Epithelial cell of esophagus (primary cell): ENCODE measurements around the gene PDLIM7.
"Not testable (repeated sequence)": the region's sequence is repeated elsewhere in the genome, so short reads cannot be mapped to it uniquely, and the experiment has no call there.

ENCODE experiments used
- DNase-seq: peaks from one replicate; pipeline ENCODE4 v3.0.0; 2010; ENCODE audit warnings: low read depth
- H3K4me3 ChIP-seq: 2 replicates; pipeline ENCODE4 v1.5.1; 2011; ENCODE audit warnings: mild to moderate bottlenecking, low read length, control low read depth
- CTCF ChIP-seq: IDR thresholded peaks from 2 replicates; pipeline ENCODE4 v1.5.1; 2011; ENCODE audit warnings: low read depth, mild to moderate bottlenecking, low read length, control low read depth, inconsistent platforms; ENCODE audit not compliant: insufficient read depth; ENCODE audit errors: missing control alignments

PDLIM7 gene

GRCh38 chr5:177490311-177490991 is 7.0 kb downstream of the PDLIM7 start:
- no peak for TF ChIP-seq CTCF
- no peak overlapping the region for H3K4me3 ChIP-seq
- DNase-seq: no peak

- no peak for DNase-seq
- no peak for TF ChIP-seq CTCF
- H3K4me3 ChIP-seq: no peak overlapping the region
Measured at GRCh38 chr5:177489119-177489716, 8.2 kb downstream of the PDLIM7 start.

GRCh38 chr5:177487975-177488374 is 9.4 kb downstream of the PDLIM7 start:
- TF ChIP-seq CTCF: no peak
- H3K4me3 ChIP-seq: no peak overlapping the region
- DNase-seq: no peak

GRCh38 chr5:177487144-177487543 is 10.3 kb downstream of the PDLIM7 start:
- TF ChIP-seq CTCF: no peak
- no peak overlapping the region for H3K4me3 ChIP-seq
- DNase-seq: no peak

- no peak for DNase-seq
- no peak overlapping the region for H3K4me3 ChIP-seq
- no peak for TF ChIP-seq CTCF
Measured at GRCh38 chr5:177486256-177486655, 11.1 kb downstream of the PDLIM7 start.

GRCh38 chr5:177485753-177486152 is 11.7 kb downstream of the PDLIM7 start:
- H3K4me3 ChIP-seq, DNase-seq: not testable (repeated sequence)

GRCh38 chr5:177484902-177485549 is 12.4 kb downstream of the PDLIM7 start:
- no peak for DNase-seq
- no peak overlapping the region for H3K4me3 ChIP-seq
- TF ChIP-seq CTCF: no peak
